Fibroblast of lung (primary cell): ENCODE measurements around the gene MYLK.

Source experiments
- EZH2 ChIP-seq: IDR thresholded peaks from 2 replicates; pipeline ENCODE4 v1.5.1; 2012; ENCODE audit warnings: low read length, control low read depth, mild to moderate bottlenecking; ENCODE audit errors: missing control alignments
- TF ChIP-seq, protein P1 (sequence below), 2 donors: IDR thresholded peaks in 1 of 2; conservative IDR thresholded peaks in 1 of 2; 1 replicate in 1 of 2; 2 replicates in 1 of 2; pipeline ENCODE4 v1.5.1; 2011 to 2012; ENCODE audit warnings: low read length in 2 of 2, control low read depth in 1 of 2, inconsistent platforms in 1 of 2, low read depth in 1 of 2, mild to moderate bottlenecking in 1 of 2

DNA sequence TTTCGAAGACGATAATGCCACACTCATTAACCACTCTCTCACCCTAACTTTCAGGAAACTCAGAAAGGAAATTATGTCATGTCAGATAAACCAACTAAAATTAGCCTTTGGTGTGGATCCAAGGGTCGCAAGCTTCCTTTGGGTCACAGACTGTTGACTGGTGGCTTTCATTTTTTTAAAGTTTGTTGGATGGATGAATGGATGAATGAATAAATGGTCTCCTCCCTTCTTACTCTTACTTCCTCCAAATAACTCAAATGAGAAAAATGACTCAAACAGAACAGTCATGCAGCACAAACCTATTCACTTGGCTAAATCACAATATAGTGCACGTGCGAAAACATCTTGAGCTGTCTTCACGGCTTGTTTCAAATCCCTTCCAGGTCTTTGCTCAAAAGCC lies 216.3 kb downstream of the MYLK start:
- TF ChIP-seq, protein P1, sequence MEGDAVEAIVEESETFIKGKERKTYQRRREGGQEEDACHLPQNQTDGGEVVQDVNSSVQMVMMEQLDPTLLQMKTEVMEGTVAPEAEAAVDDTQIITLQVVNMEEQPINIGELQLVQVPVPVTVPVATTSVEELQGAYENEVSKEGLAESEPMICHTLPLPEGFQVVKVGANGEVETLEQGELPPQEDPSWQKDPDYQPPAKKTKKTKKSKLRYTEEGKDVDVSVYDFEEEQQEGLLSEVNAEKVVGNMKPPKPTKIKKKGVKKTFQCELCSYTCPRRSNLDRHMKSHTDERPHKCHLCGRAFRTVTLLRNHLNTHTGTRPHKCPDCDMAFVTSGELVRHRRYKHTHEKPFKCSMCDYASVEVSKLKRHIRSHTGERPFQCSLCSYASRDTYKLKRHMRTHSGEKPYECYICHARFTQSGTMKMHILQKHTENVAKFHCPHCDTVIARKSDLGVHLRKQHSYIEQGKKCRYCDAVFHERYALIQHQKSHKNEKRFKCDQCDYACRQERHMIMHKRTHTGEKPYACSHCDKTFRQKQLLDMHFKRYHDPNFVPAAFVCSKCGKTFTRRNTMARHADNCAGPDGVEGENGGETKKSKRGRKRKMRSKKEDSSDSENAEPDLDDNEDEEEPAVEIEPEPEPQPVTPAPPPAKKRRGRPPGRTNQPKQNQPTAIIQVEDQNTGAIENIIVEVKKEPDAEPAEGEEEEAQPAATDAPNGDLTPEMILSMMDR (conservative IDR thresholded peaks at IDR 0.05 in 1 of 2, IDR thresholded peaks at IDR 0.05 in 1 of 2; ENCODE audit: low read depth in 1 of 2, low read length in 2 of 2) = no peak
- no peak for TF ChIP-seq EZH2
